NT2/D1 (cell line): Measurements from ENCODE around the gene CDCA4.

Experiments
- DNase-seq: peaks from one replicate; pipeline ENCODE4 v3.0.0-alpha.2; 2011; ENCODE audit warnings: low read depth, low spot score
- H3K27me3 ChIP-seq: 2 replicates; pipeline ENCODE4 v1.6.0; 2011; ENCODE audit warnings: mild to moderate bottlenecking; ENCODE audit not compliant: insufficient read length, insufficient read depth
- H3K36me3 ChIP-seq: 2 replicates; pipeline ENCODE4 v1.6.1; 2011; ENCODE audit warnings: mild to moderate bottlenecking, low read length, mixed read lengths; ENCODE audit not compliant: insufficient read depth, insufficient read length
- H3K4me1 ChIP-seq: 2 replicates; pipeline ENCODE4 v1.5.1; 2011; ENCODE audit not compliant: insufficient read depth, insufficient read length
- H3K4me3 ChIP-seq: 2 replicates; pipeline ENCODE4 v1.5.1; 2011; ENCODE audit warnings: low read depth; ENCODE audit not compliant: insufficient read length
- H3K9ac ChIP-seq: 2 replicates; pipeline ENCODE4 v1.6.0; 2011; ENCODE audit warnings: low read depth; ENCODE audit not compliant: insufficient read length
- H3K9me3 ChIP-seq: 2 replicates; pipeline ENCODE4 v1.5.1; 2011; ENCODE audit warnings: mild to moderate bottlenecking, low read length; ENCODE audit not compliant: insufficient read depth
- SUZ12 ChIP-seq: IDR thresholded peaks from 2 replicates; pipeline ENCODE4 v1.6.1; 2011; ENCODE audit not compliant: insufficient read length, insufficient read depth; ENCODE audit errors: extremely low read depth
- YY1 ChIP-seq: IDR thresholded peaks from 2 replicates; pipeline ENCODE4 v1.6.1; 2011; ENCODE audit not compliant: insufficient read length, insufficient read depth
- ZNF274 ChIP-seq: IDR thresholded peaks from 2 replicates; pipeline ENCODE4 v1.6.1; 2011; ENCODE audit warnings: mild to moderate bottlenecking, low read depth, low read length

CDCA4 gene

GRCh38 chr14:104978746-104979691 lies 41.9 kb downstream of the CDCA4 start:
- peak overlapping the region; percentile 64 for H3K9ac ChIP-seq
- peaks cover 24% of the 10 kb centered on the region for H3K4me1 ChIP-seq
- H3K9me3 ChIP-seq = no peaks in the 10 kb centered on the region

GRCh38 chr14:104977681-104978653 lies 42.9 kb downstream of the CDCA4 start, which contains the start of gene AHNAK2:
Gene AHNAK2 (minus strand): TSS chr14:104978374. CDS start chr14:104978237, 137 bp downstream.
- TF ChIP-seq ZNF274 (no peak), YY1 (no peak), SUZ12 (no peak)
- peak; percentile 56 for DNase-seq
- peaks cover 33% of the 10 kb centered on the region for H3K4me1 ChIP-seq
- peak within 1 kb of the TSS; percentile 74 for H3K9ac ChIP-seq
- H3K9me3 ChIP-seq = no peaks in the 10 kb centered on the region
- peak within 1 kb of the TSS; percentile 53 for H3K4me3 ChIP-seq
- peaks cover 40% of the 10 kb centered on the region for H3K27me3 ChIP-seq
- H3K36me3 ChIP-seq = no peaks in the 10 kb centered on the region

More at GRCh38 chr14:104978746-104979691, 41.9 kb downstream of the CDCA4 start:
- DNase-seq = no peak
- Histone ChIP-seq H3K4me3 (peak overlapping the region; percentile 19), H3K36me3 (no peaks in the 10 kb centered on the region), H3K27me3 (peaks cover 40% of the 10 kb centered on the region)
- no peak for TF ChIP-seq SUZ12
- TF ChIP-seq YY1 = no peak
- no peak for TF ChIP-seq ZNF274

GRCh38 chr14:104977008-104977680 lies 43.7 kb downstream of the CDCA4 start:
- TF ChIP-seq SUZ12 = no peak
- TF ChIP-seq ZNF274 = no peak
- TF ChIP-seq YY1 = no peak
- peaks cover 40% of the 10 kb centered on the region for H3K27me3 ChIP-seq
- H3K9me3 ChIP-seq = no peaks in the 10 kb centered on the region
- no peak for DNase-seq
- H3K9ac ChIP-seq = peak overlapping the region; percentile 74
- peaks cover 41% of the 10 kb centered on the region for H3K4me1 ChIP-seq
- H3K36me3 ChIP-seq = no peaks in the 10 kb centered on the region
- H3K4me3 ChIP-seq = peak overlapping the region; percentile 53

- Histone ChIP-seq H3K36me3 (no peaks in the 10 kb centered on the region), H3K4me1 (peaks cover 46% of the 10 kb centered on the region), H3K27me3 (peaks cover 40% of the 10 kb centered on the region), H3K9me3 (no peaks in the 10 kb centered on the region), H3K9ac (no peak overlapping the region), H3K4me3 (no peak overlapping the region)
- DNase-seq = no peak
- TF ChIP-seq YY1 = no peak
- TF ChIP-seq ZNF274 = no peak
- no peak for TF ChIP-seq SUZ12
Measured at GRCh38 chr14:104976198-104977007, 44.5 kb downstream of the CDCA4 start.

- Histone ChIP-seq H3K4me1 (peaks cover 46% of the 10 kb centered on the region), H3K27me3 (peaks cover 38% of the 10 kb centered on the region), H3K4me3 (no peak overlapping the region), H3K9ac (peak overlapping the region; percentile 26), H3K36me3 (no peaks in the 10 kb centered on the region), H3K9me3 (no peaks in the 10 kb centered on the region)
- DNase-seq = no peak
- TF ChIP-seq SUZ12 (no peak), YY1 (no peak), ZNF274 (no peak)
Measured at GRCh38 chr14:104975481-104976197, 45.2 kb downstream of the CDCA4 start.
